ENCODE results near the gene KRTAP9-3.
"Not testable (repeated sequence)": the region's sequence is repeated elsewhere in the genome, so short reads cannot be mapped to it uniquely, and the experiment has no call there.

KRTAP9-3 gene

GRCh38 chr17:41258406-41258805 is 26.2 kb downstream of the KRTAP9-3 start:
- Histone ChIP-seq H3K36me3 (ENCODE audit: control insufficient read depth, insufficient read depth, low read length) (no peaks in the 10 kb centered on the region), H3K27me3 (ENCODE audit: control insufficient read depth, insufficient read depth, low read length) (no peaks in the 10 kb centered on the region)

DNA sequence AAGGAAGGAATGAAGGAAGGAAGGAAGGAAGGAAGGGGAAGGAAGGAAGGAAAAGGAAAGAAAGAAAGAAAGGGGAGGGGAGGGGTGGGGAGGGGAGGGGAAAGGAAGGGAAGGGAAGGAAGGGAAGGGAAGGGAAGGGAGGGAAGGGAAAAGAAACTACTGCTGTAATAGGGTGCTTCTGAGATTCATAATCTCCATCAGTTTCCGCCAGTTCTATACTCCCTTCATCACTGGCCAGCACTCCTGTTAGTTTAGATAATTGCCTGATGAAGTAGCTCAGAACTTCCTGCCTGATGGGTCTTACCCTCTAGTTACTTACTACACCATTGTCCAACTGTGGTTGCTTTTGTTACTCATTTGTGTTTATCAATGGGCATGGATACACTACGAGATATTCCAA is 31.0 kb downstream of the KRTAP9-3 start:
- Histone ChIP-seq H3K4me1 (ENCODE audit: control insufficient read depth, insufficient read depth, low read length) (no peaks in the 10 kb centered on the region), H3K36me3 (ENCODE audit: control insufficient read depth, insufficient read depth, low read length) (no peaks in the 10 kb centered on the region), H3K27me3 (ENCODE audit: control insufficient read depth, insufficient read depth, low read length) (no peaks in the 10 kb centered on the region), H3K27ac (ENCODE audit: low read depth, low read length) (no peak overlapping the region), H3K4me3 (ENCODE audit: low read length) (no peak overlapping the region), H3K9ac (ENCODE audit: low read length) (no peak overlapping the region)

More at GRCh38 chr17:41258406-41258805, 26.2 kb downstream of the KRTAP9-3 start:
- Histone ChIP-seq H3K4me3 (ENCODE audit: low read length) (no peak overlapping the region), H3K9ac (ENCODE audit: low read length) (no peak overlapping the region), H3K4me1 (ENCODE audit: control insufficient read depth, insufficient read depth, low read length) (no peaks in the 10 kb centered on the region), H3K27ac (ENCODE audit: low read depth, low read length) (no peak overlapping the region)

GRCh38 chr17:41264599-41264998 is 32.4 kb downstream of the KRTAP9-3 start:
- no peaks in the 10 kb centered on the region for H3K27me3 ChIP-seq (ENCODE audit: control insufficient read depth, insufficient read depth, low read length)
- no peak overlapping the region for H3K27ac ChIP-seq (ENCODE audit: low read depth, low read length)
- H3K36me3 ChIP-seq (ENCODE audit: control insufficient read depth, insufficient read depth, low read length), result no peaks in the 10 kb centered on the region
- H3K9ac ChIP-seq (ENCODE audit: low read length), result no peak overlapping the region
- no peak overlapping the region for H3K4me3 ChIP-seq (ENCODE audit: low read length)
- no peaks in the 10 kb centered on the region for H3K4me1 ChIP-seq (ENCODE audit: control insufficient read depth, insufficient read depth, low read length)

GRCh38 chr17:41265078-41265477 is 32.8 kb downstream of the KRTAP9-3 start, which contains the start of gene KRTAP9-6:
TSS of gene KRTAP9-6 (plus strand) at chr17:41265378. CDS start at chr17:41265378, 0 bp downstream.
- Histone ChIP-seq H3K27me3 (ENCODE audit: control insufficient read depth, insufficient read depth, low read length) (no peaks in the 10 kb centered on the region), H3K36me3 (ENCODE audit: control insufficient read depth, insufficient read depth, low read length) (no peaks in the 10 kb centered on the region), H3K9ac (ENCODE audit: low read length) (no peak within 1 kb of the TSS), H3K4me3 (ENCODE audit: low read length) (no peak within 1 kb of the TSS), H3K4me1 (ENCODE audit: control insufficient read depth, insufficient read depth, low read length) (no peaks in the 10 kb centered on the region), H3K27ac (ENCODE audit: low read depth, low read length) (no peak within 1 kb of the TSS)

DNA sequence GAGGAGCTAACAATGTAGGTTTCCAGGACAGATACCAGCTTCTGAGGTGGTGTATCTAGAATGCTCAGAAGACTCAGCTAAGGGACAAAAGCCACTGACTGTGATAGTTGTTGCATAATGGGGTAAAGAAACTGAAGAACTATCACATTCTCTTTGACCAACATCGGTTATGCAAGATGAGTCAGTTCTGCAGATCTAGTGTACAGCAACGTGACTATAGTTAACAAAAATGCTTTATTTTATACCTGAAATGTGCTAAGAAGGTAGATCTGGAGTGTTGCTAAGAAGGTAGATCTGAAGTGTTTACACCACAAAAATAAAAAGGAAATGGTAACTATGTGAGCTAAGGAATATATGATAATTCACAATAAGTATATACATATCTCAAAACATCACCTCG is 35.5 kb downstream of the KRTAP9-3 start:
- H3K4me3 ChIP-seq (ENCODE audit: low read length), result no peak overlapping the region
- no peaks in the 10 kb centered on the region for H3K4me1 ChIP-seq (ENCODE audit: control insufficient read depth, insufficient read depth, low read length)
- no peak overlapping the region for H3K27ac ChIP-seq (ENCODE audit: low read depth, low read length)
- H3K36me3 ChIP-seq (ENCODE audit: control insufficient read depth, insufficient read depth, low read length), result no peaks in the 10 kb centered on the region
- no peak overlapping the region for H3K9ac ChIP-seq (ENCODE audit: low read length)
- no peaks in the 10 kb centered on the region for H3K27me3 ChIP-seq (ENCODE audit: control insufficient read depth, insufficient read depth, low read length)

- not testable (repeated sequence) for H3K27ac ChIP-seq (ENCODE audit: low read depth, low read length); H3K27me3 ChIP-seq (ENCODE audit: control insufficient read depth, insufficient read depth, low read length); H3K36me3 ChIP-seq (ENCODE audit: control insufficient read depth, insufficient read depth, low read length); H3K9ac ChIP-seq (ENCODE audit: low read length); H3K4me1 ChIP-seq (ENCODE audit: control insufficient read depth, insufficient read depth, low read length); H3K4me3 ChIP-seq (ENCODE audit: low read length)
Measured at GRCh38 chr17:41271323-41271722, 39.1 kb downstream of the KRTAP9-3 start.

DNA sequence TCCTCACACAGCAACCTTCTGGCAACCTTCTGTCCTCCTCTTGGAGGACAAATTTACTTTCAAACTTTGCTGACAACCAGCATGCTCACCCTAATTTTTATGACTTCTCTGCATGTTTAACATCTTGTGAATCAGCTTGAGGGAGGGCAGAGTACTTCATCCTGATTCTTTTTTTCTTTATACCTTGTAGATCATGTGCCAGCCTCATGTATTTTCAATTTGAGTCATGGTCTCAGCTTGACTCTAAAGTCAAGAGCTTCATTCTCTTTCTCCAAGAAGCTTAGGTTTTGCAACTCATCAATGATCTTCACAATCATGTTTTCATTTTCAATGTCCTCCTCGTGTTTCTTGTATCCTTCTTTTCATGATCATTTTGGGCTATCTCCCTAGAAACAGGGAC is 39.6 kb downstream of the KRTAP9-3 start:
- Histone ChIP-seq H3K36me3 (ENCODE audit: control insufficient read depth, insufficient read depth, low read length) (no peaks in the 10 kb centered on the region), H3K27ac (ENCODE audit: low read depth, low read length) (no peak overlapping the region), H3K27me3 (ENCODE audit: control insufficient read depth, insufficient read depth, low read length) (no peaks in the 10 kb centered on the region), H3K4me3 (ENCODE audit: low read length) (no peak overlapping the region), H3K4me1 (ENCODE audit: control insufficient read depth, insufficient read depth, low read length) (no peaks in the 10 kb centered on the region), H3K9ac (ENCODE audit: low read length) (no peak overlapping the region)

DNA sequence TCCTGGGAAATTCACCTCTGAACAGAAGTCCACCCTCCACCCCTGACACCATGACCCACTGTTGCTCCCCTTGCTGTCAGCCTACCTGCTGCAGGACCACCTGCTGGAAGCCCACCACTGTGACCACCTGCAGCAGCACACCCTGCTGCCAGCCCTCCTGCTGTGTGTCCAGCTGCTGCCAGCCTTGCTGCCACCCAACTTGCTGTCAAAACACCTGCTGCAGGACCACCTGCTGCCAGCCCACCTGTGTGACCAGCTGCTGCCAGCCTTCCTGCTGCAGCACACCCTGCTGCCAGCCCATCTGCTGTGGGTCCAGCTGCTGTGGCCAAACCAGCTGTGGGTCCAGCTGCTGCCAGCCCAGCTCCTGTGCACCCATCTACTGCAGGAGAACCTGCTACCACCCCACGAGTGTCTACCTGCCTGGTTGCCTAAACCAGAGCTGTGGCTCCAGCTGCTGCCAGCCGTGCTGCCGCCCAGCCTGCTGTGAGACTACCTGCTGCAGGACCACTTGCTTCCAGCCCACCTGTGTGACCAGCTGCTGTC is 43.5 kb downstream of the KRTAP9-3 start, which contains the start of gene KRTAP9-7:
Gene KRTAP9-7, plus strand, starts transcription at position 51 of the 543 bp plus-strand sequence. Its CDS starts 0 bp downstream, at position 51.
- not testable (repeated sequence) for H3K36me3 ChIP-seq (ENCODE audit: control insufficient read depth, insufficient read depth, low read length); H3K9ac ChIP-seq (ENCODE audit: low read length); H3K4me3 ChIP-seq (ENCODE audit: low read length); H3K27ac ChIP-seq (ENCODE audit: low read depth, low read length); H3K4me1 ChIP-seq (ENCODE audit: control insufficient read depth, insufficient read depth, low read length); H3K27me3 ChIP-seq (ENCODE audit: control insufficient read depth, insufficient read depth, low read length)

- H3K4me1 ChIP-seq (ENCODE audit: control insufficient read depth, insufficient read depth, low read length), result no peaks in the 10 kb centered on the region
- no peaks in the 10 kb centered on the region for H3K36me3 ChIP-seq (ENCODE audit: control insufficient read depth, insufficient read depth, low read length)
- no peak overlapping the region for H3K9ac ChIP-seq (ENCODE audit: low read length)
- H3K4me3 ChIP-seq (ENCODE audit: low read length), result no peak overlapping the region
- H3K27ac ChIP-seq (ENCODE audit: low read depth, low read length), result no peak overlapping the region
- H3K27me3 ChIP-seq (ENCODE audit: control insufficient read depth, insufficient read depth, low read length), result no peaks in the 10 kb centered on the region
Measured at GRCh38 chr17:41278176-41278955, 46.1 kb downstream of the KRTAP9-3 start.

Measured in rectal smooth muscle tissue (tissue), 1 donor.